GM19023 (cell line): ENCODE data around the gene TTYH3.
"Not testable (repeated sequence)": the region's sequence is repeated elsewhere in the genome, so short reads cannot be mapped to it uniquely, and the experiment has no call there.

ENCODE experiments used
- ATAC-seq: cut with Tn5 transposase; IDR thresholded peaks from one replicate; pipeline ENCODE4 v1.9.1; 2021; ENCODE audit warnings: mild to moderate bottlenecking, moderate library complexity; ENCODE audit not compliant: unreplicated experiment

The TTYH3 gene

DNA sequence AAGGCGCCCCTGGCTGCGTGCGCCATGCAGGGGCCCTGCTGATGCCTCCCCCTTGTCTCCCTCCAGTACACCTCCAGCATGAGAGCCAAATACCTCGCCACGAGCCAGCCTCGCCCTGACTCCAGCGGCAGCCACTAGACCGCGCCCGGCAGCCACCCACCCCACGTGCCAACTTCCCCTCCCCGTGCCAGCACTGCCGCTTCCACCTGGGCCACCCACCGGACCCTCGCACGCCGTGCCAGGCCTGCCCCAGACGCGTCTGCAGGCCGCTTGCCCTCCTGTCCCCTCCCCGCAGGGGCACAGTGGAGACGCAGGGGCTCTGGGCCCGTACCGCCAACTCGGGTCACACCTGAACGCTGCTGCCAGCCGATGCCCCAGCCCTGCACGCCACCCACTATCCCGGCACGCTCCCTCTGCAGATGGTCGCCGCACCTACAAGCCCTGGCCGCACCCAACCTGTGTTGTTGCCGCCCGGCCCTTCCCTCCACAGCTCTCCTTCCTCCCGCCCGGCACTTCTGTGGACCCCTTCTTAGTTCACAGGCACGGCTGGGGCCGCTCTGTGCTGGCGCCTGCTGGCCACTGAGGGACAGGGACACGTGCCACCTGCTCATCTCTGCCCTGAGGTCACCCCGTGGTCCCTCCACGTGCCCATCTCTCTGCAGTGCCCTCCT, 30.0 kb downstream of the TTYH3 start:
- ATAC-seq: no peak

DNA sequence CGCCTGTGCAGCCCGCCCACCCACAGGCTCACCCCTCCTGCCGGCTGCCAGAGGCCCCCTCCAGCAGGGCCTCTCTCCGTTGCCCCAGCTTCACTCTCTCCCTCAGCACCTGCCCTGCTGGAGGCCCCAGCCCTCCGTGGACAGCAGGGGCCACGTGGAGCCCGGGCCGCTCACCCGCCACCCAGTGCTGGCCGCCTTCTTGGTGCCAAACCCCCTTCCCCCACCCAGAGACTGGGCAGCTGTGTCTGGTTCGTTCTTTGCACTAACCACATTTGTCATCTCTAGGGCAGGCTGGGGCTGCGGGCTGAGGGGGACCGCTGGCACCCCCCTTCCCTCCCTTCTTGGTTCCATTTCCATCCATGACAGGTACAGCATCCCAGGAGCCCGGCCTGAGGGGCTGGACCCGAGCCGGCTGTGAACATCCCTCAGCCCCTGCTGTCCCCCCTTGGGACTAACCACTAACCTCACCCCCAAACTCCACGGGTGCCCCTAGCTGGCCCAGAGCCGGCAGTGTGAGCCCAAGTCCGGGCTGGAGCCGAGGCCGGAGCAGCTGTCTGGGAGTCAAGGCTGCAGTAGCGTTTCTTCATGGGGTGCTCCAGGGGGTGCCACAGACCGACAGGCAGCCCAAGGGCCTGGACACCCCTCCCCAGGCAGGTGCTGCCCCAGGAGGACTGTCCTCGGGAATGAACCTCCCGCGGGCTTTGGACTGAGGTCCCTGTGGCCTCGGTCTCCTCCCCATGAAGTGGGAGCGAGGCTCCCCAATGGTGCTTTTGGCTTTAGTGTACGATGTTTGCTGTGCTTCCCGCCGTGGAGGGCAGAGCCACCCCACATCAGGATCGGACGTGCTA, 30.7 kb downstream of the TTYH3 start:
- no peak for ATAC-seq

DNA sequence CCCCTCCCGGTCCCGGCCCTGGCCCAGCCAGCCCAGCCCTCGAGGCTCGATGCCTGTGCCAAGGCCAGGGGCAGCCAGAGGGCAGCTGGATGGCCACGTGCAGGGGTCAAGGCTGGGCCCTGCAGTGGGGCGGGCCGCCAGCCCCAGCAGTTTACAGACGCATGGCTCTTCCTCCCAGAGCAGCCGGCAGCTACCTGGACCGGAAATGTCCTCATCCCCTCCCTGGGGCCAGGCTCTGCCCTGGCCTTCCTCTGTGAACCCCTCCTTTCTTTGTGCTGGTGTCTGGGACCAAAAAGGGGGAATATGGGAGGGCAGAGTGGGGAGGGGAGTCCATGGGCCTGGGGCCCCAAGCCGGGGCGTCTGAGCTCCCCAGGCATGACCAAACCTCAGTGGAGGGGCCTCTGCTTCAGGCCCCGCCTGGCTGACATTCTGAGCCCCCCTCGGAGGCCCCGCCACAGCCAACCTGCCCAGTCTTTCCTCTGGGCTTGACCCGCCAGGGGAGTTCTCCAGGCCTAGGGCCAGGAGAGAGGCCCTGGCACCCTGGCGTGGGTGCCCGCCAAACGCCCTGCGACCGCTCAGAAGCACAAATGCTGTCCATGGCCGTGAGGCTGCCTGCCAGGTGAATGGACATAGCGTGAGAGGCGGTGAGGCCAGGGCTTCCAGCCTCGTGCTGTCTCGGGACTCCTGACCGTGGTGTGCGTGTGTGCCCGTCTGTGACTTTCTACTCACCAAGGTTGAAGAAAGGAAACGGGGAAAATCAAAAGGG, 31.5 kb downstream of the TTYH3 start:
- ATAC-seq: no peak

GRCh38 chr7:2663960-2664359, 32.2 kb downstream of the TTYH3 start:
- ATAC-seq: no peak

DNA sequence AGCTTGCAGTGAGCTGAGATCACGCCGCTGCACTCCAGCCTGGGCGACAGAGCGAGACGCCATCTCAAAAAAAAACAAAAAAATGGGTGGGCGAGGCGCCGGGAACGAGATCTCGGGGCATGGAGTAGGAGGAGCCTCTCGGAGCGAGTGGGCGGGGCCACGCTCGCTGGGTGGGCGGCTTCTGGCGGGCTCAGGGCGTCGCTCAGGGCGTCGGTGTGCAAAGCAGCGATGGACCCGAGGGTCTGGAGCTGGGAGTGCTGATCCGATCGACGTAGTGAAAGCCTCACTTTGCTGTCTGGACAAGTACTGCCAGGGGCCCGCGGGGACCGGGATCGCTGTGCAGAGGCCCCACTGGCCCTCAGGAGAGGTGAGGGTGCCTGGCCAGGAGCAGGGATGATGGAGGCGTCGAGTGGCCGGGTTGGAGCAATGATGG, 33.6 kb downstream of the TTYH3 start:
- no peak for ATAC-seq

DNA sequence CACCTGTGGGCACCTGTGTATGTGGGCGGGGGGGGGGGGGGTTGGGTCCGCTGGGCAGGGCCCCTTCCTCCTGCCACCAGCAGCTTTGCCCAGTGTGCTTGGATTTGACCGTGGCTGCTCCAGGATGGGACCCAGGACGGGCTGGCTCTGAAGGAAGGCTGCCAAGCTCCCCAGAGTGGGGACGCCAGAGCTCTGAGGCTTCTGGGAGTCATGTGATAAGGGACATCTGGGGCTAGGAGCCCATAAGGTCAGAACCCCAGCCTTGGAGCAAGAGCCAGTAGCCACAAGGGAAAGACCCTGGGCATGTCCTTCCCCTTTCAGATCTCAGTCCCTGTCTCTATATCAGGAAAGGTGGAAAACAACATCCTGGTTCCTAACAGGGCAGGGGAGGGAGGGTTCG, 34.4 kb downstream of the TTYH3 start:
- ATAC-seq: no peak

- no peak for ATAC-seq
Measured at GRCh38 chr7:2666588-2667250, 34.9 kb downstream of the TTYH3 start.

GRCh38 chr7:2667843-2668242, 36.1 kb downstream of the TTYH3 start:
- ATAC-seq: no peak

GRCh38 chr7:2668401-2668800, 36.6 kb downstream of the TTYH3 start:
- no peak for ATAC-seq

- no peak for ATAC-seq
Measured at GRCh38 chr7:2670171-2670570, 38.4 kb downstream of the TTYH3 start.

GRCh38 chr7:2670720-2671391, 39.1 kb downstream of the TTYH3 start:
- ATAC-seq: no peak

- not testable (repeated sequence) for ATAC-seq
Measured at GRCh38 chr7:2673214-2673613, 41.4 kb downstream of the TTYH3 start.

GRCh38 chr7:2673934-2674333, 42.1 kb downstream of the TTYH3 start:
- ATAC-seq: no peak

DNA sequence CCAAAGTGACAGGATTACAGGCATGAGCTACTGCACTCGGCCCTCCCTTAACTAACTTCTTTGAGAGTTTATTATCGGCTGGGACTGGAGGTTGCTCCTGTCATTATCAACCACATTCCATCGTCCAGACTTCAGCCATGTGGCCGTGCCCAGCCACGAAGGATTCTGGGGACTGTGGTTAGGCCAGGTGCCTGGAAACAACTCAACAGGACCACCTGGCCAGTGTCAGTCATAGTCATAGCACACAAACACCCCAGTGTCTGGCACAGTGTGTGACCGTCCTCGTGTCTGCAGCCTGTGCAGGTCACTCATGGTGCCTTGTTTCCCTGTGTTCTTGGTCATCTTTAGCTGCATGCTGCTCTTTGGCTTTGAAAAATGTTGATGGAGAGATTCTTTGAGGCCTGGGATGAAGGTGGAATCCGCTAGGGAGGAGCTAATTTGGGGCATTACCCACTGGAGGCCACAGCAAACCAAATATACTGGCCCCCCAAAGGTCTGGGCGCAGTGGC, 43.5 kb downstream of the TTYH3 start:
- no peak for ATAC-seq

DNA sequence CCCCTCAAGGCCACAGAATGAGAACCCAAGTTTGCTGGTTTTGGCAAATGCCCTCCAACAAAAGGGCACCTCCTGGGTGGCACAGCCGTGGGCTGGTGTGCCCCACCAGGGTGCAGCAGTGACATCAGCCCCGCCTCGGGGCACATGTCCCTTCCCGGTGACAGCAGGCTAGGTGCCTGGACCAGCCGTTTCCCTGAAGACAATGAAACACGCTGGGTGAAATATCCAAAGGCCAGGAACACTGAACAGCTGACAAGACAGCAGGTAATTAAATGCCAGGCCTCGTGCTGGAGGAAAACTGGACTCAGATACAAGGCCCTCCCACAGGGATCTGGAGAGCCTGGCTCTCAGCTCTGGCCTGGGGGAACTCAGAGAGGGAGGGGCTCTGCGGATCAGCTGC, 44.8 kb downstream of the TTYH3 start:
- not testable (repeated sequence) for ATAC-seq

GRCh38 chr7:2678454-2678853, 46.7 kb downstream of the TTYH3 start:
- ATAC-seq: not testable (repeated sequence)

DNA sequence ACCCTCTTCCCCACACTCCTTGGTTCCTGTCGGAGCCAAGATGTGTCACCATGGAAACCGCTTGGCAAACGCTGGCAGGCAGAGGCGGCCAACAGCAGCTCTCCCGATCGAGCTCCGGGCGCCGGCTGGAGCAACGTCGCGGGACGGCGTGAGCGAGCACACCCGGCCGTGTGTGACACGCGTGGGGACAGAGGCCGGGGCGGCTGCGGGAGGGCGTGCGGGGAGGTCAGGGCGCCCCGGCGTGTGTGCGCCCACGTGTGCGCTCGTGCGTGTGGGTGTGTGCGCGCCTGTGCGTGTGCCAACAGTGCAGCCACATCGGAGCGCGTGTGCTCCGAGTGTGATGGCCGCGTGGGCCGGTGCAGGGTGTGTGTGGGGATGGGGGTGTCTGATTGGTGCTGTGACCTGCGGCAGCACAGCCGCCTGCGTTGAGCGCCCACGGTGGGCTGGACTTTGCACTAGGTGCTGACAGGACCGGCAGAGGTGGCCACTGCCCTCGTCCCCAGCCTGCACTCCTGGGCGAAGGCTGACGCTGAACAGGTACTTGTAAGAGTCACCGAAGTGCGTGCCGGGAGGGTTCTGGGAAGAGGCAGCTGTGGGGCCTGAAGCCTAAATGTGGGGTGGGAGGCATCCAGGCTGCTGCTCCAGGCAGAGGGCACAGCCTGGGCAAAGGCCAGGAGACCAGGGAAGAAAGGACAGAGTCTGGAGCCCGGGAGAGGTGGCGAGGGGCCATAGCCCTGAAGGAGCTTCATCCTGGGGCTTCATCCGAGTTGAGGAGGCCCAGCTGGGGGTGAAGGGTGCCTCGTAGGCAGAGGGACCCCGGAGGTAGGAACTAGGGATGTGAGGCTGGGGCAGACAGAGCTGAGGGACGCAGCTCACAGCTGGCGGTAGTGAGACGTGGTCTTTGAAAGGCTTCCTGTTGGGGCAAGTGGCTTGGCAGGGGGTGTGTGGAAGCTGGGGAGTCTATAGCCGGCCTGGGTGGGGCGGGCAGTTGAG, 47.6 kb downstream of the TTYH3 start:
- ATAC-seq: not testable (repeated sequence)

DNA sequence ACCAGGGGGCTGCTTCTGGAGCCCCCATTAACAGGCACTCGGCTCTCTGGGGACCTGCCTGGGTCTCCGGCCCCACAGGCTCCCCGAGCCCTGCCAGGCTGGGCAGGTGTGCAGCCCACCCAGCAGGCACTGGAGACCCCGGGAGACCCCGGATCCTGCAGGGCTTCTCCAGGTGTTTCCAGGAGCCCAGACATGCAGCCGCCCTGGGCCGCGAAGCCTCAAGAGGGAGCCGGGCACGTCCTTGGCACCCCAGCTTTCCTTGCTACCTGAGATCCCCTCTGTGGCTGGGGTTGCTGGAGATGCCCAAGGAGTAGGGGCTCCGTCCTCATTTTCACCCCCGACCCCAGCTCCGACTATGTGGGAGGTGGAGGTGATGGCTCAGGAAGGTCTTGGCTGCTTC, 48.5 kb downstream of the TTYH3 start:
- no peak for ATAC-seq
